H9 (cell line): Measurements from ENCODE around the gene TRMT61A. TPM values are rescaled to one million over a fixed set of nuclear protein-coding genes. Genes with fewer than 3 reads are reported as not detected.

Experiments used
- DNase-seq: peaks from one replicate; pipeline ENCODE4 v3.0.0-alpha.2; 2017
- H2AFZ ChIP-seq: one replicate; pipeline ENCODE4 v1.6.1; 2013; ENCODE audit warnings: mild to moderate bottlenecking, low read length, control low read depth, moderate library complexity
- H2AK5ac ChIP-seq: 2 replicates; pipeline ENCODE4 v1.6.1; 2013; ENCODE audit warnings: low read length, control low read depth, mixed read lengths; ENCODE audit not compliant: insufficient read length
- H2BK120ac ChIP-seq: one replicate; pipeline ENCODE4 v1.6.1; 2013; ENCODE audit warnings: low read depth, mild to moderate bottlenecking, low read length, control low read depth, inconsistent platforms; ENCODE audit not compliant: poor library complexity, severe bottlenecking
- H2BK12ac ChIP-seq: 2 replicates; pipeline ENCODE4 v1.6.1; 2013; ENCODE audit warnings: low read length, control low read depth, mixed read lengths, low read depth; ENCODE audit not compliant: insufficient read length
- H2BK15ac ChIP-seq: 2 replicates; pipeline ENCODE4 v1.6.1; 2013; ENCODE audit warnings: low read depth, low read length, control low read depth
- H2BK20ac ChIP-seq: one replicate; pipeline ENCODE4 v1.6.1; 2013; ENCODE audit warnings: low read depth, mild to moderate bottlenecking, low read length, control low read depth, inconsistent platforms; ENCODE audit not compliant: poor library complexity, severe bottlenecking
- H2BK5ac ChIP-seq: 2 replicates; pipeline ENCODE4 v1.6.1; 2013; ENCODE audit warnings: low read length, control low read depth, mixed read lengths; ENCODE audit not compliant: insufficient read length
- H3K14ac ChIP-seq: 2 replicates; pipeline ENCODE4 v1.6.1; 2013; ENCODE audit warnings: low read length, control low read depth; ENCODE audit not compliant: insufficient read depth
- H3K18ac ChIP-seq: 2 replicates; pipeline ENCODE4 v1.6.1; 2013; ENCODE audit warnings: low read depth, mild to moderate bottlenecking, mixed read lengths, low read length, control low read depth; ENCODE audit not compliant: insufficient read length
- H3K23ac ChIP-seq: 2 replicates; pipeline ENCODE4 v1.6.1; 2013; ENCODE audit warnings: low read length, control low read depth, mixed read lengths, low read depth; ENCODE audit not compliant: insufficient read length
- H3K23me2 ChIP-seq: 2 replicates; pipeline ENCODE4 v1.6.1; 2013; ENCODE audit warnings: low read depth, mild to moderate bottlenecking, mixed read lengths, low read length, control low read depth; ENCODE audit not compliant: insufficient read length, poor library complexity, severe bottlenecking
- H3K27ac ChIP-seq: 2 replicates; pipeline ENCODE4 v1.5.1; 2013; ENCODE audit warnings: low read length, control low read depth, mixed read lengths, low read depth; ENCODE audit not compliant: insufficient read length
- H3K27me3 ChIP-seq: 2 replicates; pipeline ENCODE4 v1.6.1; 2013; ENCODE audit warnings: low read length, control low read depth, inconsistent platforms; ENCODE audit not compliant: insufficient read depth
- H3K4ac ChIP-seq: 2 replicates; pipeline ENCODE4 v1.6.1; 2013; ENCODE audit warnings: low read depth, mild to moderate bottlenecking, control low read depth, inconsistent platforms, low read length, moderate library complexity
- H3K4me1 ChIP-seq: 2 replicates; pipeline ENCODE4 v1.6.1; 2013; ENCODE audit warnings: low read length, control low read depth, inconsistent platforms; ENCODE audit not compliant: insufficient read depth
- H3K4me2 ChIP-seq: 2 replicates; pipeline ENCODE4 v1.6.1; 2013; ENCODE audit warnings: low read length, control low read depth, mixed read lengths; ENCODE audit not compliant: insufficient read length, insufficient read depth
- H3K56ac ChIP-seq: 2 replicates; pipeline ENCODE4 v1.6.1; 2013; ENCODE audit warnings: low read depth, mild to moderate bottlenecking, mixed read lengths, low read length, control low read depth; ENCODE audit not compliant: insufficient read length
- H3K79me1 ChIP-seq: 2 replicates; pipeline ENCODE4 v1.6.1; 2013; ENCODE audit warnings: low read depth, mild to moderate bottlenecking, moderate library complexity, low read length, control low read depth, inconsistent platforms; ENCODE audit not compliant: insufficient read depth, poor library complexity, severe bottlenecking
- H3K79me2 ChIP-seq: 2 replicates; pipeline ENCODE4 v1.6.1; 2013; ENCODE audit warnings: low read length, control low read depth, inconsistent platforms; ENCODE audit not compliant: insufficient read depth
- H3K9ac ChIP-seq: 2 replicates; pipeline ENCODE4 v1.6.1; 2013; ENCODE audit warnings: low read length, control low read depth, mixed read lengths; ENCODE audit not compliant: insufficient read length; ENCODE audit errors: extremely low read depth
- H3K9me3 ChIP-seq: one replicate; pipeline ENCODE4 v1.6.1; 2013; ENCODE audit warnings: low read depth, low read length, inconsistent platforms; ENCODE audit not compliant: control insufficient read depth
- H3T11ph ChIP-seq: one replicate; pipeline ENCODE4 v1.6.1; 2013; ENCODE audit warnings: mild to moderate bottlenecking, low read length, control low read depth, inconsistent platforms
- H4K20me1 ChIP-seq: one replicate; pipeline ENCODE4 v1.6.1; 2013; ENCODE audit not compliant: control insufficient read depth, insufficient read length, insufficient read depth
- H4K5ac ChIP-seq: 2 replicates; pipeline ENCODE4 v1.6.1; 2013; ENCODE audit warnings: low read depth, mild to moderate bottlenecking, mixed read lengths, low read length, control low read depth; ENCODE audit not compliant: insufficient read length
- H4K8ac ChIP-seq: replicated peaks from 2 replicates; pipeline ENCODE4 v1.6.1; 2013; ENCODE audit warnings: low read length, control low read depth, mixed read lengths, low read depth; ENCODE audit not compliant: insufficient read length
- H4K91ac ChIP-seq: 2 replicates; pipeline ENCODE4 v1.6.1; 2013; ENCODE audit warnings: low read depth, mild to moderate bottlenecking, moderate library complexity, mixed read lengths, low read length, control low read depth; ENCODE audit not compliant: insufficient read length
- H3K27ac Mint-ChIP-seq, 3 experiments: 2 replicates in 2 of 3; 3 replicates in 1 of 3; pipeline ENCODE4 v1.8.0; 2020 to 2021; ENCODE audit warnings: mixed read lengths in 3 of 3, mild to moderate bottlenecking in 1 of 3, moderate library complexity in 1 of 3
- H3K27me3 Mint-ChIP-seq: 2 replicates; pipeline ENCODE4 v1.8.0; 2021; ENCODE audit warnings: low read depth, mild to moderate bottlenecking, moderate library complexity, mixed read lengths
- H3K36me3 Mint-ChIP-seq, 3 experiments: 2 replicates in 2 of 3; 3 replicates in 1 of 3; pipeline ENCODE4 v1.8.0; 2020 to 2021; ENCODE audit warnings: low read depth in 3 of 3, mixed read lengths in 3 of 3; ENCODE audit not compliant: insufficient read depth in 1 of 3
- H3K4me1 Mint-ChIP-seq, 2 experiments: 2 replicates each; pipeline ENCODE4 v1.8.0; 2020; ENCODE audit warnings: mixed read lengths in 2 of 2
- H3K4me3 Mint-ChIP-seq, 2 experiments: 2 replicates in 1 of 2; 3 replicates in 1 of 2; pipeline ENCODE4 v1.8.0; 2020 to 2021; ENCODE audit warnings: mild to moderate bottlenecking in 2 of 2, mixed read lengths in 2 of 2, moderate library complexity in 1 of 2
- H3K9me3 Mint-ChIP-seq, 2 experiments: 2 replicates in 1 of 2; 3 replicates in 1 of 2; pipeline ENCODE4 v1.8.0; 2020; ENCODE audit warnings: mild to moderate bottlenecking in 2 of 2, mixed read lengths in 2 of 2, moderate library complexity in 1 of 2
- CTCF ChIP-seq: fragments of 200-600 bp; sonication (generic); conservative IDR thresholded peaks from 3 replicates; pipeline ENCODE4 v1.8.0; 2021; ENCODE audit warnings: antibody characterized with exemption, mild to moderate bottlenecking
- WGBS: extraction: QIAGEN DNeasy Blood & Tissue Kit; methylation state at CpG from one replicate; pipeline ENCODE4 v1.1.7; 2013; ENCODE audit warnings: missing lambda C conversion rate, low lambda C conversion rate, mixed read lengths; ENCODE audit not compliant: insufficient read length; ENCODE audit errors: extremely low coverage; 5-methylcytosine and 5-hydroxymethylcytosine counted together
- total RNA-seq: library from RNA; stranded (reverse); gene quantifications from 2 replicates; pipeline ENCODE4 v1.2.1, GENCODE V29; 2021

The TRMT61A gene
- total RNA-seq, 1 experiment from 2014 or later = 21.9 TPM

- no peak overlapping the region for H2BK20ac ChIP-seq
- H3K23me2 ChIP-seq = no peaks in the 10 kb centered on the region
- H3T11ph ChIP-seq = no peak overlapping the region
- no peak overlapping the region for H3K4me2 ChIP-seq
- no peak overlapping the region for H2AK5ac ChIP-seq
- no peak for TF ChIP-seq CTCF
- no peak overlapping the region for H3K18ac ChIP-seq
- DNase-seq = no peak
- H2BK5ac ChIP-seq = no peak overlapping the region
- H3K14ac ChIP-seq = no peak overlapping the region
- H3K9ac ChIP-seq = no peak overlapping the region
- no peaks in the 10 kb centered on the region for H3K79me1 ChIP-seq
- no peaks in the 10 kb centered on the region for H3K9me3 Mint-ChIP-seq
- H4K20me1 ChIP-seq = no peaks in the 10 kb centered on the region
- no peaks in the 10 kb centered on the region for H3K36me3 Mint-ChIP-seq
- no peak overlapping the region for H3K27ac Mint-ChIP-seq
- no peak overlapping the region for H3K56ac ChIP-seq
- H4K91ac ChIP-seq = no peak overlapping the region
- no peaks in the 10 kb centered on the region; the same call in 1 of the 2 replicates for H3K27me3 Mint-ChIP-seq
- H3K79me2 ChIP-seq = no peaks in the 10 kb centered on the region
- no peak overlapping the region for H3K4me3 Mint-ChIP-seq
- no peak overlapping the region for H2AFZ ChIP-seq
- H2BK12ac ChIP-seq = no peak overlapping the region
- no peaks in the 10 kb centered on the region for H3K9me3 ChIP-seq
- H3K27ac ChIP-seq = no peak overlapping the region
- H3K23ac ChIP-seq = no peak overlapping the region
- no CpG with 5 or more reads among the region's 30 CpGs for WGBS
- H2BK120ac ChIP-seq = no peak overlapping the region
- no peak overlapping the region for H4K5ac ChIP-seq
- no peaks in the 10 kb centered on the region for H3K27me3 ChIP-seq
- no peaks in the 10 kb centered on the region for H3K4me1 ChIP-seq
- peaks cover 6 to 8% of the 10 kb centered on the region in 2 experiments for H3K4me1 Mint-ChIP-seq
- H4K8ac ChIP-seq = no peak overlapping the region
- H2BK15ac ChIP-seq = no peak overlapping the region
- no peak overlapping the region for H3K4ac ChIP-seq
These were observed 20.6 kb downstream of the TRMT61A start for GRCh38 chr14:103549361-103550311.
